Fibroblast of the aortic adventitia (primary cell): ENCODE measurements around the gene MAML3. TPM values are rescaled to one million over a fixed set of nuclear protein-coding genes. Genes with fewer than 3 reads are reported as not detected.
A peak's percentile ranks its signal among the peaks of the same experiment; 100 is the strongest.

Experiments
- DNase-seq: peaks from one replicate; pipeline ENCODE4 v3.0.0-alpha.2; 2010; ENCODE audit warnings: low read depth
- H3K4me3 ChIP-seq: 2 replicates; pipeline ENCODE4 v1.5.1; 2011; ENCODE audit warnings: low read depth, mild to moderate bottlenecking, control low read depth, low read length, moderate library complexity
- CTCF ChIP-seq: IDR thresholded peaks from 2 replicates; pipeline ENCODE4 v1.5.1; 2011; ENCODE audit warnings: mild to moderate bottlenecking, low read length, control low read depth, inconsistent platforms; ENCODE audit not compliant: insufficient read depth
- total RNA-seq: library from RNA; depleted of rRNA; stranded (reverse); fragments of >200 nt; gene quantifications from 2 replicates; pipeline ENCODE4 v1.2.3, GENCODE V29; 2012; ENCODE audit warnings: low replicate concordance

MAML3 gene
- total RNA-seq, 1 donor, result 4.6 TPM

GRCh38 chr4:139919004-139919403, 235.0 kb downstream of the MAML3 start:
- TF ChIP-seq CTCF, result no peak
- peak; percentile 40 for DNase-seq
- H3K4me3 ChIP-seq, result no peak overlapping the region

- no peak for TF ChIP-seq CTCF
- no peak overlapping the region for H3K4me3 ChIP-seq
- no peak for DNase-seq
These were observed 235.4 kb downstream of the MAML3 start for GRCh38 chr4:139918591-139918990.

- no peak overlapping the region for H3K4me3 ChIP-seq
- DNase-seq, result no peak
- TF ChIP-seq CTCF, result no peak
These were observed 236.1 kb downstream of the MAML3 start for GRCh38 chr4:139917896-139918295.

DNA sequence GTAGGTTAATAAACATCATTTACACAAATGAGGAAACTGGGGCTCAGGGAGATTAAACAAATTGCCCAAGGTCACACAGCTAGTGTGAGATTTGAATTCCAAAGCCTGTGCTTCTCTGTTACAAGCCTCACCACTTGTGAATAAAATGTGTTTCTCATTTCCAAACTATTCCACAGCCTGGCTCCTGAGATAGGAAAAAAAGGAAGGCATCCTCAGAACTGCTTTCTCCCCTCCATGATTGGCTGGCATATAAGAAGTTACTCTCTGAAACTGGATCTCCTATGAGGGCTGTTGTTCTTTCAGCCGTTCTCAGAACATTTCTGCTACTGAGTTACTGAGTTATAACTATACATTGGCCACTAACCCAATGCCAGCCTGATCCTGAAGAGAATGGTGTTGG, 237.9 kb downstream of the MAML3 start:
- no peak for TF ChIP-seq CTCF
- no peak overlapping the region for H3K4me3 ChIP-seq
- DNase-seq, result peak; percentile 35

- TF ChIP-seq CTCF, result no peak
- no peak overlapping the region for H3K4me3 ChIP-seq
- no peak for DNase-seq
These were observed 238.9 kb downstream of the MAML3 start for GRCh38 chr4:139915037-139915436.

DNA sequence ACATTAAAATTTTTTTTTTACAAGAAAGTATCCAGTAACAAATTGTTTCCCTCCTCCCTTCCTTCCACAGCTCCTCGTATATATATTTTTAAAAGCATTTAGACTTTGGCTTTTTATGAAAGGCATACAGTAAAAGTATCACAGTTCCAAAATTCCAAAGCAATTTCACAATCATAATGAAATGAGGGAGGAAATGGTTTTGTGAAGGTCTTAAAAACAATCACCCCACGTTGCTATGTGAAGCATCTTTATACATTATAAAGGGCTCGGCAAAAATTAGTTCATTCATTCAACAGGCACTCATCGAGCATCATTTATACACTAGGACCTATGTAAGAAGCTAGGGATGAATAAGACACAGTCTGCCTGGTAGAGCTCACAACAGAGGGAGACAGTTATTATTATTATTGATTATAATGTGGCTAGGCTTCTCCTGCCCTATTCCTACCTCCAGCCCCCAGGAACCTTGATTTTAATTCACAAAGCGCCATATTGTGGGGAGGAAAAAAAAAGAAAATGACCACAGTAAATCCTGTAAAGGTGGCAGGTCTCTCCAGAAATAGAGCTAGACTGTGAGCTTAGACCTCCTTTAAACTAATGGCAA, 239.9 kb downstream of the MAML3 start:
- DNase-seq, result peak; percentile 81
- no peak overlapping the region for H3K4me3 ChIP-seq
- TF ChIP-seq CTCF, result no peak

DNA sequence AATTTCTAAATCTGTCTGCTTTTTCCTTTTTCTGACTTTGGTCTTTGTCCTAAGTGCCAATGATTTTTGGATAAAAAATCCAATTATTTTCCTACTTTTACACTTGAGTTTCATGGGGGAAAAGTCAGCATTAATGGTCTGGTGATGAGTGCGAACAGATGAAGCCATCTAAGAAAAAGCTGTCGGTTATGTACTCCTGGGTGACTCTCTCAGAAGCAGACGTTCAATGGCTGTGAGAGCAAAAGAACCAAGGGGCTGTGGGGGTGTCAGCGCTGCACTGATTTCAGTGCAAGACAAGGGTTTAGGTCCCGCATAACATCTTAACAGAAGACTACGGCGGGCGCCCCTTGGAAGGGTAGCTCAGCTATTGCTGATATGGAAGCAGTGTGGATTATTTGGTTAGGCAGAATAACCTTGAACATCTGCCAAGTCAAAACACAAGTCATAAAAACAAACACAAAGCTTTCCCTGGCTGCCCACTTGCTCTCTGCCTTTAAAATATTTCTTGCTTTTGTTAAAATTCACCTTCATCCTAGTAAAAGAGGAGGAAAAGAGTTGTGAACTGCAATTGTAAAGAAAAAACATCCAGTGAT, 240.5 kb downstream of the MAML3 start:
- no peak for TF ChIP-seq CTCF
- H3K4me3 ChIP-seq, result no peak overlapping the region
- DNase-seq, result peak; percentile 56
